Posterior vena cava (tissue), 2 donors: ENCODE measurements around the gene SUPT20HL1. TPM values are rescaled to one million over a fixed set of nuclear protein-coding genes. Genes with fewer than 3 reads are reported as not detected.
"Not testable (repeated sequence)": the region's sequence is repeated elsewhere in the genome, so short reads cannot be mapped to it uniquely, and the experiment has no call there.

Experiments used
- DNase-seq: peaks from one replicate; pipeline ENCODE4 v3.0.0-alpha.2; 2020; ENCODE audit warnings: low spot score
- intact Hi-C, 2 donors: fragments of 100-400 bp; cut with DNase I; formaldehyde crosslinking; loops; one replicate each; pipeline versions ENCODE4 v1.14.1 to v1.14.2; 2022 to 2023
- long read RNA-seq, 2 donors: library from polyadenylated mRNA; unstranded; transcript quantifications; one replicate each; pipeline ENCODE4 v2.0.0, GENCODE V29; 2020 to 2021
- total RNA-seq, 2 donors: library from RNA; stranded (reverse); fragmentation: NEBNext Ultra II Directional; extraction: Animal tissue kit (Norgen Biotek cat#: 25700); gene quantifications; one replicate each; pipeline ENCODE4 v1.2.1, GENCODE V29; 2021
- donor health status: DM: yes; HTN: yes; CAD: no.
- donor health status: DM: yes; HTN: yes; CAD: no.

Gene SUPT20HL1
- total RNA-seq, result under 1 TPM; 0.48 to 0.69 TPM
- long read RNA-seq, donor 1, result 0 reads
- long read RNA-seq, donor 2, result 0 reads

DNA sequence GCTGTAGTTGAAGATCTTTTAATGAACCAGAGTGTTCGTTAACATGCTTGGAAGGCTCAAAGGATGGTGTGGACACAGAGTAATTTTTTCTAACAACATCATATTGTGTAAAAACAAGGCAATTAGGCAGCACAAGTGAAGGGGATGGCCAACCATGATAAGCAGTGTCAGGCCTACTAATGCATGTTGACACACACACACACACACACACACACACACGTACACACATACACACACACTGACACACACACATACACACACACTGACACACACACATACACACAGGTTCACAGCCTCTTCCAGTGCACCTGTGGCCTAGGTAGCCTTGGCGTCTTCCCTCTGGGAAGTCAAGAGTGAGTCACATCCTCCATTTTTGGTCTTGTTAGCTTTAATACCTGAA lies at the start of gene SUPT20HL1:
SUPT20HL1 (plus strand) TSS at position 368 of the 400 bp plus-strand sequence. CDS start 2,122 bp downstream, outside the sequence.
- intact Hi-C loops, result loop anchor here in 1 of 2 donors (10.0 kb wide), 1 partner anchor 135 kb away; no protein-coding TSS in a partner anchor

DNA sequence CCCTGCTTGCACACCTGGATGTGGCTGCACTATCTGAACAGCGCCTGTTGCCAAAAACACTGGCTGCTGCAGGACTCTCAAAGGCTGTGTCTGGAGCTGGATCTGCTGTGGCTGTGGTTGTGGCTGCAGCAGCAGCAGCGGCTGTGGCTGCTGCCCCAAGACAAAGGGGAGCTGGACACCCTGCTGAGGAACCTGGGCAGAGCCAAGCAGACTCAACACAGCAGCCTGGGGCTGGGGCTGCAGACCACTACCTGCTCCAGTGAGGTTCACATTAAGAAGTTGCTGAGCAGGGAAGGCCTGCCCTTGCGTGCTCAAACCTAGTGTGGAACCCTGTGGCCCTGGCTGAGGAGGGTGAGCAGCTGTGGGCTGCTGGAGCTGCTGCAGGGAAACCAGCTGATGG lies 49.5 kb upstream of the SUPT20HL1 start:
- intact Hi-C loops, DNase-seq: not testable (repeated sequence)

More for the DNA sequence above, at the start of gene SUPT20HL1:
- no peak for DNase-seq

DNA sequence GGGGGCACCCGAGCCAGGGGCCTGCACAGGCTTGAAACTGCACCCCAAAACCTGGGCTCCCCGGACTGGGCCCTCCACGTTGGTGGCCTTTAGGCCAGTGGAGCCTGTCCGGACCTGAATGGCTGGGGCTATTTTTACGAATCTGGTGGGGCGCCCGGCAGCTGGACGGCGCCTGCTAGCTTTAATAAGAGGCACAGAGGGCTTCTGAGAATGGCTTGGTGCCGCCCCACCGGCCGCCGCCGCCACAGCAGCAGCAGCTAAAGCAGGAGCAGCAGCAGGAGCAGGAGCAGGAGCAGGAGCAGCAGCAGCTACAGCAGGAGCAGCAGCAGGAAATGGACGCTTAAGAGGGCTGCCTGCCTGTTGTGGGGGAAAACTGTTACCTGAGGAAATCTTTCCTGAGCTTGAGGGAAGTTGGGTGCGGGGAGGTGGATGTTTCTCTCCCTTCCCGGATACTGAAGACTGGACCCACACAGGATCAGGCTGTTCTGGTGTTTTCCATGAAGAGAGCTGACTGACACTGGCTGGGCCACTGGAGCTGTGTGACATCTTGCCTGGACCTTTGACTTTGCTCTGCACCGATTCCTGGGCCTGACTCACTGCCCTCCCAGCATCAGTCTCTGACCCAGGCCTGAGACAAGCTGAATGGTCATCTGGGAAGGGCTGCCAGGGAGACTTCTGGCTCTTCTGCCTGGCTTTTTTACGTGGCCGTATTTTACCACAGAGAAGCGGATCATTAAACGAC lies 48.8 kb upstream of the SUPT20HL1 start:
- DNase-seq, intact Hi-C loops: not testable (repeated sequence)

DNA sequence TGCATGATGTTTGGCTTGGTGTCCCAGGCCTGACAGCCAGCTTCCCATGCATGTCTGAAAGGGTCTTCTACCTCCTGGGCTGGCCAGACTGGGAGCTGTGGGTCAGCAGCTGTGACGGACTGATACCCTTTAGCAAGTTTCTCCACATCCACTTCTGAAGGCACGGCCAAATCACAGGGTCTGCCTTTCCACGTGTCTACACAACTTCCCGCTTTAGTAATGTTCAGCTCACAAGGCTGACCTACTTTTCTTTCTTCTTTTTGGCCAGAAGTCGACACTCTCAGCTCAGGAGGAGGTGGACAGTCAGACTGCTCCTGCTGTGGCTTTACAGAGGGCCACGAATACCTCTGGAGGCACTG lies 48.2 kb upstream of the SUPT20HL1 start:
- DNase-seq, intact Hi-C loops: not testable (repeated sequence)

DNA sequence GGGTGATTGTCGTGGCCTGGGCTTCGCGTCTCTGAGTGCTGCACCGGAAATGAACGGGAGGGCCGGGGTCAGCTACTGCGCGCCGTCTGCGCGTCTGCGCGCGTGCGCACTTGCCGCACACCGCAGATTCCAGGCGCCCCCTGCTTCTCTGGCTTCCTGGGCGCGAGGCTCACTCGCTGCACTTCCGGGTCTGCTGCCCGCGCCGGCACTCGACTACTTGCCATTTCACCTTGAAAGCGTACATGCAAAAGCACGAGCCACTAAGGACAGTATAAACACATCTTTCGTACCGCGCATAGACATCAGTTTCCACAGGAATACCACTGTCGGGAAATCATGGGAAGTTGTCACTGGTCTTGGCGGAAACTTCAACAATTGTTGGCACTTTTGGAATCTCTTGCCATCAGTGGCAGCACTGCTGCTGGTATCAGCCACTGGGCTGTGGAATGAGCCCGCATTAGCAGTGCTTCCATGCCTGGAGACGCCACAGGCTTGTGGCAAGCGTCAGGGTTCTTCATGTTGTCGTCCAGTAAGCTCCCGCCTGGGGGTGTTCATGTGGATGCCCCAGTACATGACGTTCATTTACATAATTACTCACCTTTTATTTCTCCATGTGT lies 46.3 kb upstream of the SUPT20HL1 start, which contains the start of gene SUPT20HL2:
SUPT20HL2 (minus strand) TSS at position 51 of the 617 bp plus-strand sequence. CDS start 754 bp downstream, outside the sequence.
- DNase-seq, result no peak
- intact Hi-C loops, result no loop called here

DNA sequence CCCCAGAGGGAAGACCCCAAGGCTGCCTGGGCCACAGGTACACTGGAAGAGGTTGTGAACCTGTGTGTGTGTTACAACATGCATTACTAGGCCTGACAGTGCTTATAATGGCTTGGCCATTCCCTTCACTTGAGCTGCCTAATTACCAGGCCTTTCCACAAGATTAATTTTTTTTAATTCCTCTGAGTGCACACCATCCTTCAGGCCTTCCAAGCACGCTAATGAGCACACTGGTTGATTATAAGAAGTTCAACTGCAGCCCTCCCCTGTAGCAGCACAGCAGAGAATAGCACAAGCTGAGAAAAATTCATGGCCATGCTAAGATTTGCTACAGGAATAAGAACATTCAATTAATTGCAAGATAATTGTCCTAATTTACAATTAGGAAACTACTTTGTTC lies 44.3 kb upstream of the SUPT20HL1 start:
- intact Hi-C loops, result no loop called here
- DNase-seq, result no peak

DNA sequence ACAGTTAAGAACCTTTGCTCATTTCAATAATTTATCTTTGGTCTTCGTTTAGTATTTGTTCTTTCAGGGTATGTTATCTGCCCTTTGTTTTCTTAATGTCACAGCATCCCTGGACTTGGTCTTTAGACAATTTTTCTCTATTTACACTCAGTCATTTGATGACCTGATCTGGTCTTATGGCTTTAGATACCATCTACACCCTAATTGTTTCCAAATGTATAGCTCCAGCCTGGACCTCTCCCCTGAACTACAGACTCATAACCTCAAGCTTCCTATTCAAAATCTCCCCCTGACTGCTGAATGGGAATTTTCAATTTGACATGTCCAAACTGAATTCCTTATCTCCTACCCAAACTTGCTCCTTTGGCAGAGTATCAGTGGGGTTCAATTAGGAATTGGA lies 42.9 kb upstream of the SUPT20HL1 start:
- DNase-seq, result no peak
- intact Hi-C loops, result no loop called here

DNA sequence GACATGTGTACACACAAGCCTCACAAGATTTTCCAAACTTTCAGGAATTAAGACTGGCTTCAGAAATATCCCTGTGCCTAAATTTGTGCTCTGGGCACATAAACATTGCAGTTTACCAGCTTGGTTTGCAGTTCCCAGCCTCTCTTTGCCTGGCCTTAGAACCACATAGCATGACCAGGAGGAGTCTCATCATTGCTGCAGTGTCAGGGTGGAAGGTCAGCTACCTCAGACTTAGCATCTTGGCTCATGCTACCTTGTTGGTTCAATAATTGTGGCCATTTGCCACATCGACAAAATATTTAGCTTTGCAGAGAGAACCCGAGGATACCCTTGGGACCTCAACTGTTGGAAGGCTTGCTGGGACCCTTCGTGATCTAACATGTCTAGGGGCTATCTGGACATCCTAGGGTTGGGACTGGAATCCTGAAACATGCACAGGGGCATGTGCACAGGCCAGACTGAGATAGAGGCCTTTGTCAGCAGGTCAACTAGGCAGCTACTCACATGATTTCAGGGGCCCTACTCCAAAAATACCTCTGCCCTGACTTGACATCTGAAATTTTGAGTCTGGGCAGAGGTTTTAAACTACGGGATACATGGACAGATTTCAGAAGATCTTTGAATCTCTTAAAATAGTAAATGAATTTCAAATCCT lies 38.6 kb upstream of the SUPT20HL1 start:
- intact Hi-C loops, result no loop called here
- no peak for DNase-seq

DNA sequence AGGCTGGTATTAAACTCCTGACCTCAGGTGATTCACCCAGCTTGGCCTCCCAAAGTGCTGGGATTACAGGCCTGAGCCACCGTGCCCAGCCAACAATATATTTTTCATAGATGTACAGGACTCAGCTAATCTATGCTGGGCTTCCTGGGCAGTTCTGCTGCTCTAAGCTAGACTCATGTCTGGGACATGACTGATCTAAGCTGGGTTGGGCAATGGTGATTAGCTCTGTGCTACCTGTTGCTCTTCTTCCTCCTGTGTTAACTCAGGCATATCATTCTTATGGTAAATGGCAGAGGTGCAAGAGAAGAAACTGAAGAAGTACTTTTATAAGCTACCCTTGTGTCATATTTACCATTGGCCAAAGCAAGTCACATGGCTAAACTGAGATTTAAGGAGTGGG lies 35.2 kb upstream of the SUPT20HL1 start:
- intact Hi-C loops, result no loop called here
- DNase-seq, result no peak

DNA sequence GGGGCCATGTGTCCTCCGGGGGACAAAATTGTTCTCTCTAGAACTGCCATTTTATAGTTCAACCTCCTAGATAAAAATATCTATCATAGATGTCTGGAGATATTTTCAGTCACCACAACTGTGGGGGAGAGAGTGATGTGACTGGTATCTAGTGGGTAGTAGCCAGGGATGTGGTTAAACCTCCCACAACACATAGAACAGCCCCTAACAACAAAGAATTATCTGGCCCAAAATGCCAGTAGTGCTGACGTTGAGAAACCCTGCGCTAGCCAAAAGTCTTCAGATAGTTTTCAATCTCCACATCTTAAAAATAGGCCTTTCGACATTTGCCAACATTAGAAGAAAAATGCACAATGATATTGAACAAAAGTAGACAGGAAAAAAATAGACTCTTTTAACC lies 27.6 kb upstream of the SUPT20HL1 start:
- intact Hi-C loops, result no loop called here

DNA sequence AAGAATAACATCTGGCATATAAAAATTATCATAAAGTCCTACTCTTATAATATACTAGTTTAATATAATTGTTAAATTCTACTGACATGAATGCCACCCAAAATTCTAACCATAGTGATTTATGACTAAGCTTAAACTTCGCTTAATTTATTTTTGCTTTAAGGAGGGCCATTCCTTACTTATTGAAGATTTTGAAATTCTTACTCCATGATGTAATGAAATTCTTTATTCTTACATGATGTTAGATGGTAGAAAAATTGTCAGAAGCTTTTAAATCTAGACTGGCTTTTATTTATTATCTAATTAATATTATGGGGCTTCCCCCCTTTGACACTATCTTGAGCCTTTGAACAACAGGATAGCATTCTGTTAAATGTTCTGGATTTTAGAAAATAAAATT lies 27.1 kb upstream of the SUPT20HL1 start:
- intact Hi-C loops, result no loop called here
- no peak for DNase-seq

More for the DNA sequence above, 27.6 kb upstream of the SUPT20HL1 start:
- DNase-seq, result no peak

DNA sequence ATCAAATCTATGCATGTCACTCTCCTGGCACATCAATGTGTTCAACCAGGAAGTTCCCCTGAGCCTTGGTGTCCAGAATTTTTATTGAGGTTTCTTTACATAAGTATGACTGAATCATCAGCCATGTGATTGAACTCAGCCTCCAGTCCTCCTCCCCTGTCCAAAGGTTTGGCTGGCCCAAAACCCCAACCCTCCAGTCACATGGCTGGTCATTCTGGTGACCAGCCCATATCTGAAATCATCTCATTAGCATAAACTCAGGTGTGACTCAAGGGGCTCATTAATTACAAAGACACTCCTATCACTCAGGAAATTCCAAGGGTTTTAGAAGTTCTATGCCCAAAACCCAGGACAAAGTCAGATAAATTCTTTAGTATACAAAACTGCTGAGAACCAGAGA lies 26.0 kb upstream of the SUPT20HL1 start:
- intact Hi-C loops, result no loop called here
- no peak for DNase-seq

DNA sequence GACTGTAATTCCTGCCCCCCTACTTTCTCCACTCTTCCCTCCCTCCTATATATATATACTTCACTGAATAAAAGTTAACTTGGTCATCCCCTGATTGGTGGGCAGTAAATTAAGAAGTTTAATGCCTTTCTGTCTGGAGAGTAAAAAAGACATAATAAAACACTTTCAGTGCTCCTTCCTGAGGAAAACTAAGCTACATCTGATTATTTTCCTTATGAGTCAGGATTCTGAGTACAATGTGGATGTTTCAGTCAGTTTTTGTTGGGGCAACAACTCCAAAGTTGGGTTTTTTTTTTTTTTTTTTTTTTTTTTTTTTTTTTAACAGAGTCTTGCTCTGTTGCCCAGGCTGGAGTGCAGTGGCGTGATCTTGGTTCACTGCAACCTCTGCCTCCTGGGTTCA lies 24.6 kb upstream of the SUPT20HL1 start:
- intact Hi-C loops, result no loop called here
- DNase-seq, result no peak

DNA sequence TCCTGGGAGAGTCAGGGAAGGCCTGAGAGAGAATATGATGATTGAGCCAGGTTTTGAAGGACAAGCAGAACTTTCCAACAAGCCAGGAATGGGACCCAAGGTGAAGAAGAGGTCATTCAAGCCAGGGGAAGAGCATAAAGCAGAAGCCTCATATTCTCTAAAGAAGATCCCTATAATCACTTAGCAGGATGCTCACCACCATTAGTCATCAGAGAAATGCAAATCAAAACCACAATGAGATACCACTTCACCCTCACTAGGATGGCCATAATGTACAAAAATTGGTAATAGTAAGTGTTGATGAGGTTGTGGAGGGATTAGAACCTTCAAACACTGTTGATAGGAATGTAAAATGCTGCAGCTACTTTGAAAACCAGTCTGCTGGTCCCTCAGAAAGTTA lies 20.5 kb upstream of the SUPT20HL1 start:
- DNase-seq, result no peak
- intact Hi-C loops, result no loop called here

DNA sequence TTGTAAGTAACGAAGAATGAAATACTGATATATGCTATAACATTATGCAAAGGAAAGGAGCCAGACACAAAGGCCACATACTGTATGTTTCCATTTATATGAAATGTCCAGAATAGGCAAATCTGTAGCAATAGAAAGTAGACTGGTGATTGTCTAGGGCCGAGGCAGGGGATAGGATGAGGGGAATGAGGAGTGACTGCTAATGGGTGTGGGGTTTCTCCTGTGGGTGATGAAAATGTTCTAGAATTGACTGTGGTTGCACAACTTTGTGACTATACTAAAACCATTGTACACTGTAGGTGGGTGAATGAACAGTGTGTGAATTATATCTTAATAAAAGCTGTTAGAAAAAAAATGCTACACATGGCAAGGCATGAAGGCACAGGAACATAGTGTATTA lies 19.9 kb upstream of the SUPT20HL1 start:
- intact Hi-C loops, result no loop called here
- DNase-seq, result no peak

DNA sequence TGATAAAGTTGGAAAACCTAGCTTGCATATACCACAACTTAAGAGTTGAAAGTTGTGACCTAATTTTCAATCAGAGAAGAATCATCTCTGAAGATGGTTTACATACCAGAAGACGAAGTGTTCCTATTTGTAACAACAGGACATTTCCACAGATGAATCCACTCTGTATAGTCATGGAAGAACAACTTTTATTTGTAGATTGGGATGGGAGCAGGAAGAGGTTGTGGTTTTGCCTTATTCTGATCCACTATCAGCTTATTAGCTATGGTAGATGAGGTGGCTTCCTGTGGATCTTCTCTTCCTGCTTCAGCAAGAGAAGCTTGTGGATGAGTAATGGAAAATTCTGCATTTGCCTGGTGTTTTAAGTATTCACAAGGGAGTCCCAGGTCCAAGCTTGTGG lies 18.6 kb upstream of the SUPT20HL1 start:
- DNase-seq, result no peak
- intact Hi-C loops, result no loop called here

DNA sequence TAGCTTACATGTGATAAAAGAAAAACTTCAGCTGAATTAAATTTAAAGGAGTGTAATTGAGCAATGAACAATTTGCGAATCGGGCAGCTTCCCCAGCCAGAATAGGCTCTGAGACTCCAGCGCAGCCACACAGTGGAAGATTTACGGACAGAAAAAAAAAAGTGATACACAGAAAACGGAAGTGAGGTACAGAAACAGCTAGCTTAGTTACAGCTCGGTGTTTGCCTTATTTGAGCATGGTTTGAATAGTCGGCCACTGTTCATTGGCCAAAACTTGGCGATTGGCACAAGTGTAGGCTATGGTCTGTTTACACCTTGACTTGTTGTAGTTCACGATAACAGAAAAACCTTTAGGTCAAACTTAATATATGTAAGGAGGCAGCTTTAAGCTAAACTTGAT lies 16.7 kb upstream of the SUPT20HL1 start:
- intact Hi-C loops, result no loop called here
- no peak for DNase-seq

DNA sequence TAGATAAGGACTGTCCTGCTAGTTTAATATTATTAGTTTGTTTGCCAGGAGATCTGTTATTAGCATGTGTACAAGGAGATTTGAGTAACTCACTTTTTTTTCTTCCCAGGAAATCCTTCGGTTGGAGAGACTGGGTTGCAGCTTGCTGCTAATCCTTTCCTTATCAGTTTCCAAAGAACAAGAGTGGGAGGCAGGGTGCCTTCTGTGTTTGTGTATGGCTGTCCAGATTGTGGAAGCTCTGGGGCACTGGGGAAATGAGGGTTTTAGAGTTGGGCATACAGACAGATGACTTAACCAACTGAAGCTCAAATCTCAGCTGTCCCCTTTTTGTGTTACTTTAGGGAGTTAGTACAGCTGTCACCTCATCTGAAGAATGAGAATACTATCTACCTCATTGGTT lies 12.6 kb upstream of the SUPT20HL1 start:
- DNase-seq, result no peak
- intact Hi-C loops, result no loop called here

DNA sequence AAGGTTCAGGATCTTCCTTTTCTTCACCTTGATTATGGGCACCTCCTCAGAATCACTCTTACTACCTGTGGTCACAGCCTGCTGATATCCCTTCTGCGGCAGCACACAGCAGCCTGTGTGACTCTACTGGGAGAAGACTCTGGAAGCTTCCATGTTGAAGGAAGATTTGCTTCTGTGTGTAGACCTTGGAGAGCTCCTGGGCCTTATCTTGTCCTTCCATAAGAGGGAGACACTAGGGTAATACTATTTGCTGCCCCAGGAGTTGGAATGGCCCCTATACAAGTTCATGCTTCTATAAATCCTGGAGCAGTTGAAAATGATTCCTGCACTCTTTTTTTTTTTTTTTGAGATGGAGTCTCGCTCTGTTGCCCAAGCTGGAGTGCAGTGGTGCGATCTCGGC lies 10.2 kb upstream of the SUPT20HL1 start:
- intact Hi-C loops, result no loop called here
- DNase-seq, result no peak

DNA sequence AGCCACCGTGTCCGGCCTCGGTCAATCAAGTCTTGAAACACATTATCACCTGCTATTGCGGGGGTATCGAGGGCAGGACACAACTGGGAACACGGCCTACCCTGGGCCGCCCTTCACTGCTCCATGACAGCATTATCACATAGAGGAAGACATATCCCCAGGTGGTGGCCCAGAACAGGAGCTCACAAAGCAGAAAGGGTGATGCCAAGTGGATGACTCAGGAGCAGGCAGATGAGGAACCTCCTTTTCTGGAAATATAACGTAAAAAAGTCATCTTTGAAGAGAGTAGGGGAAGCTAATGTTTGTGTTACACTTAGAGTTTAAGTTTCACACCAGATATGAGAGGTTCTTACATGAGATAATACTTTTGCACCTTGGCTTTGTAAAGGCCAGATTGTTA lies 5.3 kb upstream of the SUPT20HL1 start:
- no peak for DNase-seq
- intact Hi-C loops, result no loop called here
